NCI-H2227 (cell line): ENCODE results near the gene TMEM238.
"Not testable (repeated sequence)": the region's sequence is repeated elsewhere in the genome, so short reads cannot be mapped to it uniquely, and the experiment has no call there.

ENCODE experiments used
- DNase-seq: peaks from one replicate; lab custom pipeline; 2025; ENCODE audit not compliant: unreplicated experiment; lab: John Stamatoyannopoulos, UW

TMEM238 gene

DNA sequence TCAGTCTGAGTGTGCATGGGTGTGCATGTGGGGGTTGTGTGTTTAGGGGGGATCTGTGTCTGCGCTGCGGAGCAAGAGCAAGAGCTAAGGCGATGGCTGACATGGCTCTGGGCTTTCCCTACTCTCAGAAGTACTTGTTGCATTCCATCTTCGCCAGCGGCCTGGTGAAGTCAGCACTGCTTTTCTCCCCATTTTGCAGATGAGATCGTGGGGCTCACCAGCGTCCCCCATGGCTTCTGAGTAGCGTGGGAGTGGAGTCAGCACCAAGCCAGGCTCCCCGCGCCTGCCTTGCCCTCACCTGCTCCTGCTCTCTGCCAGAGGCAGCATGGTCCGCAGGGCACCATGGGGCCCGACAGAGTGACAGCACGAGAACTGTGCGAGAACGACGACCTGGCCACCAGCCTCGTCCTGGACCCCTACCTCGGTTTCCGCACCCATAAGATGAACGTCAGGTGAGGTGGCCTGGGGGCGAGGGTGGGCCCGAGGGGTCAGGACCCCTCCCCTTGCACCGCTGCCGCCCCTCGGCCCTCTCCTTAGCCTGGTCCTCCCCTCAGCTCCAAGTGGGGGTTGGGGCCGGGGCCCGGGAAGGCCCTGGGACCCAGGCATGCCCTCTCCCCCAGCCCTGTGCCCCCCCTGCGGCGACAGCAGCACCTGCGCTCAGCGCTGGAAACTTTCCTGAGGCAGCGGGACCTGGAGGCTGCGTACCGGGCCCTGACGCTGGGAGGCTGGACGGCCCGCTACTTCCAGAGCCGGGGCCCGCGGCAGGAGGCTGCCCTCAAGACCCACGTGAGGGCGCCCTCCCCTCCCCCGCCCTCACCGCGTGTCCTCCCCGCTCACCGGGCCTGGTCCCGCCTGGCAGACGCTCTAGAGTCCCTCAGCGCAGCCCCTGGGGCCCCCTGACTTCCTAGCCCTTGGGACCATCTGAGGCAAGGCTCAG lies 42.2 kb downstream of the TMEM238 start:
- no peak for DNase-seq

DNA sequence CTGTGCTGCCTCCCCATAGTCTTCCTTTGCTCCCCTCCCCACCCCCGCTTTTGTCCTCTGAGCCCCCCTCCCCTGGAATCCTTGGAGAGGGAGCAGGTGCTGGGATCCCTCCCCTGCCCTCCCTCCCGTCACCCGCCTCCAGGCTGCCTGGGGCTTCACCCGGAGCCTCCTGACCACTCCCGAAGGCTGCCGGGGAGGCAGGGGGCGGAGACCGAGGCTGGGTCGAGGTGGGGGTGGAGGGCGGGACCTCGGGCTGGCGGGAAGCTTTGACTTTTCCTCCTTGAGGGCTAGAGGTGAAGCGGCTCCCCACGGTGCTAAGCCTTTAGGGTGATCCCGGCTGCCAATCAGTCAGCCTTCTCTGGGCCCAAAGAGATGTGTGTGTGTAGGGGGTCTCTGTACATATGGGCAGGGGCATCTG lies 42.9 kb downstream of the TMEM238 start:
- DNase-seq, result peak; percentile 88

DNA sequence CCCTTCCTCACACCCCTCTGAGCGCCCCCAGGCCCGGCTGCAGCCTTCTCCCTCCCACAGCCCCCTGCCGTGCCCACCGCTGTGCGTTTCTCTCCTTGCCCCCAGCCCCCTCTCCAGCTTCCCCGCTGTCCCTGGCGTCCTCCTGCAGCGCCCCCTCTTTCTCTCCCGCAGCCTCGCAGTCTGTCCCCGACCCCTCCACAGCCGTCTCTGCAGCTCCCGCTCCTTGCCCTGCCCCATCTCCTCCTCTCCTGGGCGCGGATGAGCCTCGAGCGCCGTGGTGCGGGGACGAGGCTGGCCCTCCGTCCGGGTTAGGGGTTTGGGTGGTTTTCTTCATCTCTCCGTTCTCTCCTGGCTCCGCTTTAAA lies 43.3 kb downstream of the TMEM238 start:
- peak; percentile 86 for DNase-seq

DNA sequence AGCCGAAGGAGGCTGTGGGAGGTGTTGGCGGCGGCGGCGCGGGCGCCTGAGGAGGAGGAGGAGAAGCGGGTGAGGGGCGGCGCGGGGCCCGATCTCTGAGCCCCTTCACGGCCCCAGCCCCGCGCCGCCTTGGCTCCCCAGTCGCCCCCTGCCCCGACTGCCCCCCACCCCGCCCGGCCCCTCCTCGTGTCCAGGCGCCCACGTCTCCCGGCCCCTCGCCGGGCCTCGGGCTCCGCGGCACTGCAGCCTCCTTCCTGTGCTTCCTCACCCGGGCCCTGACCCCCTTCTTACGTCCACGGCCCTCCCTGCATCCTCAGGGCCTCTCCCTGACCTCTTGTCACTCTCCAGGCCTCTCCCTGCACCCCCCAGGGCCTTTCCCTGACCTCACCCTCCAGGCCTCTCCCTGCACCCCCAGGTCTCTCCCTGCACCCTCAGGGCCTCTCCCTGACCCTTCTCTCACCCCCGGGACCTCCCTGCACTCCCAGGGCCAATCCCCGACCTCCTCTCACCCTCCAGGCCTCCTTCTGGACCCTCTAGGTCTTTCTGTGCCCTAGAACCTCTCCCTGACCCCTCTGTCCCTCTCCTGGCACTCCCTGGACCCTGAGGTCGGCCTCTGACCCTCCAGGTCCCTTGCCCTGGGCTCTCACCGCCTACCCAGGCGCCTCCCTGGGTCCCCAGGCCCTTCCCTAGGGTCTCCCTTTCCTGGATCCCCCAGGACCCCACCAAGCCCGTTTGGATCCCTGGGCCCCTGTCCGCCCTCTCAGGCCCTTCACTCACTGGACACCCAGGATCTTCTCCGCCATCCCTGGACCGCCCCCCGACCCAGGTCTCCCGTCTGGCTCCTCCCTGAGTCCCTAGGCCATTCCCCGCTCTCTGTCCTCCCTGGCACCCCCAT lies 44.0 kb downstream of the TMEM238 start:
- DNase-seq, result no peak

DNA sequence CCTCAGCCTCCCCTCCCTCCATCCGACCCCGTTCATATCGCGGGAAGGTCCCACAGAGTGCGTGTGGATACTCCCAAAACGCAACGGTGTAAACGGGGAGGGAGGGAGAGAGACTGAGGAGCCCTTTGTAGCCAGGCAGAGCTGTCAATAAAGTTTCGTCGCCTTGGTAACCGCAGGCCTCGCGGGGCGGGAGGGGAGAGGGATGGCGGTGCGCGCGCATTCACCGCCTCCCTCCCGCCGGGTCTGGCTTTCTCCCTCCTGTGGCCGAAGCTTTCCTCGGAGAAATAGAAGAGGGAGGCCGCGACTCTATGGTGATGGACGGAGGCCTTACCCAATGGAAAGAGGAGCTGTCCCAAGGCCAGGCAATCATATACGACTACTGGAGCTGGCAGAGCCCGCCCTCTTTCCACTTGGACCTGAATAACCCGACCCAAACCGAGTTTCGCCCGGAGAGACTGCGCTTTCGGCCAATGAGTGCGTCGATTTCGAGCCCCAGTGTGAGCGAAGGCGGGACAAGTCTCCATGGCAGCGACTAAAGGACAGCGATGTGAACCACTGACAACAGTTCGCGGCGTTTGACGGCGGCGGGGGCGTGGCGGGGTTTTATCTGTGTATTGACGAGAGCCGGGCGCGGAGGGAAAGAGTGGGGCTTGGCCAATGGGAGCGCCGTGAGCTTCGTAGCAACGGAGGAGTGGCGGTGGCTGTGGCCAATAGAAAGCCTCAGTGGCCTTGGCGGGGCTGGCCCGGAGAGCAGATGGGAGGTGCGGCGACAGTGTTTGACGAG lies 44.8 kb downstream of the TMEM238 start, which contains the start of gene KMT5C:
Gene KMT5C, plus strand, starts transcription at position 772 of the 784 bp plus-strand sequence. CDS start 2,061 bp downstream, outside the sequence.
- peak; percentile 100 for DNase-seq

DNA sequence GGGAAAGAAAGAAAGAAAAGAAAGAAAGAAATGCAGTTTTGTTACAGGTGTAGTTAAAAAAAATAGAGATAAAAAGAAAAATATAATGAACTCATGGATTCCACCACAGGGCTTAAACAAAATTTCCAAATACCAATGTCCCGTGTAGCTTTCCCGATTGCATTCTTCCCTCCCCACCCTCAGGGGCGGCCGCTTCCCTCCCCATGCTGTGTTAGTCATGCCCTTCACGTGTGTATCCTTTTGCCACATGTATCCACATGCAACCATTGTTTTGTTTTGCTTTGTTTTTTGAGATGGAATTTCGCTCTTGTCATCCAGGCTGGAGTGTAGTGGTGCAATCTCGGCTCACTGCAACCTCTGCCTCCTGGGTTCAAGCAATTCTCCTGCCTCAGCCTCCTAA lies 48.0 kb downstream of the TMEM238 start:
- no peak for DNase-seq

DNA sequence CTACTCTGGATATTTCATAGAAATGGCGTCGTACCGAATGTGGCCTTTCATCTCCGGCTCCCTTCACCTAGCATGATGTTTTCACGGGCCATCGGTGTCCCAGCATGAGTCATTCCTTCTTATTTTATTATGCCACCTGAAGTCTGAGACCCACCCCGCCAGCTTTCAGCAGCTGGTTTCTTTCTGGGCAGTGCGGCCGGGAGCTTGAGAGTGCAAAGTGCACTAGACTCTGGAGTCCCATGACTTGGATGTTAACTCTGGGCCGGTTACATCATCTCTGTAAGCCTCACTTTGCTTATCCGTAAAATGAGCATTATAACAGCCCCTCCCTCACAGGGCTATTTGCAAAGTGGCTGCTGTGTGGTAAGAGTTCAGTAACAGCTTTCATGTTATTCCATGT lies 50.2 kb downstream of the TMEM238 start:
- no peak for DNase-seq

DNA sequence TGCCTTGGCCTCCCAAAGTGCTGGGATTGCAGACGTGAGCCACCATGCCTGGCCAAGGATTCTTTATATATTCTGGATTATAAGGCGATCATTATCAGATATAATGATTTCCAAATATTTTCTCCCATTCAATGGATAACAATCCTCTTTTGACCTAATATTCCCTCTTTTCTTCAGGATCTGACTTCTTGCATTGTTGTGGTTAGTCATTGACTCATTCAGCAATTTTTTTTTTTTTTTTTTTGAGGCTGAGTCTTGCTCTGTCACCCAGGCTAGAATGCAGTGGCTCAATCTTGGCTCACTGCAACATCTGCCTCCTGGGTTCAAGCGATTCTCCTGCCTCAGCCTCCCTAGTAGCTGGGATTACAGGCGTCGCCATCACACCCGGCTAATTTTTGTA lies 54.3 kb downstream of the TMEM238 start:
- DNase-seq, result not testable (repeated sequence)
